BJ (cell line): ENCODE results near the gene INHA. TPM values are rescaled to one million over a fixed set of nuclear protein-coding genes. Genes with fewer than 3 reads are reported as not detected.
A peak's percentile ranks its signal among the peaks of the same experiment; 100 is the strongest.

ENCODE experiments used
- CTCF ChIA-PET: fragments of 350-600 bp; formaldehyde crosslinking; extraction: SDS; loops from one replicate; lab custom pipeline; 2021; ENCODE audit warnings: antibody characterized with exemption, inconsistent platforms; lab: Yijun Ruan, JAX
- POLR2A ChIA-PET: fragments of 300-600 bp; sonication (Branson Sonifier 250); formaldehyde crosslinking; extraction: SDS; loops from one replicate; lab custom pipeline; 2021; ENCODE audit warnings: antibody characterized with exemption; lab: Charles Lee
- DNase-seq: peaks from one replicate; pipeline ENCODE4 v3.0.0-alpha.2; 2011; ENCODE audit warnings: low read depth
- H3K27me3 ChIP-seq: 2 replicates; pipeline ENCODE4 v1.6.0; 2011; ENCODE audit warnings: low read length; ENCODE audit not compliant: control insufficient read depth, insufficient read depth
- H3K36me3 ChIP-seq: 2 replicates; pipeline ENCODE4 v1.5.1; 2011; ENCODE audit warnings: low read length; ENCODE audit not compliant: control insufficient read depth, insufficient read depth
- H3K4me3 ChIP-seq: 2 replicates; pipeline ENCODE4 v1.5.1; 2011; ENCODE audit warnings: low read depth, mild to moderate bottlenecking, control low read depth, low read length
- polyA plus RNA-seq: library from polyadenylated mRNA; depleted of rRNA; stranded (reverse); fragments of >200 nt; gene quantifications from 2 replicates; pipeline ENCODE4 v1.2.3, GENCODE V29; 2011
- TF ChIP-seq, protein P1 (sequence below): IDR thresholded peaks from 2 replicates; pipeline ENCODE4 v1.5.1; 2011; ENCODE audit warnings: low read depth, mild to moderate bottlenecking, control low read depth, inconsistent platforms, low read length, moderate library complexity; ENCODE audit not compliant: insufficient read depth

INHA gene
- polyA plus RNA-seq, 1 experiment: 1.5 TPM

DNA sequence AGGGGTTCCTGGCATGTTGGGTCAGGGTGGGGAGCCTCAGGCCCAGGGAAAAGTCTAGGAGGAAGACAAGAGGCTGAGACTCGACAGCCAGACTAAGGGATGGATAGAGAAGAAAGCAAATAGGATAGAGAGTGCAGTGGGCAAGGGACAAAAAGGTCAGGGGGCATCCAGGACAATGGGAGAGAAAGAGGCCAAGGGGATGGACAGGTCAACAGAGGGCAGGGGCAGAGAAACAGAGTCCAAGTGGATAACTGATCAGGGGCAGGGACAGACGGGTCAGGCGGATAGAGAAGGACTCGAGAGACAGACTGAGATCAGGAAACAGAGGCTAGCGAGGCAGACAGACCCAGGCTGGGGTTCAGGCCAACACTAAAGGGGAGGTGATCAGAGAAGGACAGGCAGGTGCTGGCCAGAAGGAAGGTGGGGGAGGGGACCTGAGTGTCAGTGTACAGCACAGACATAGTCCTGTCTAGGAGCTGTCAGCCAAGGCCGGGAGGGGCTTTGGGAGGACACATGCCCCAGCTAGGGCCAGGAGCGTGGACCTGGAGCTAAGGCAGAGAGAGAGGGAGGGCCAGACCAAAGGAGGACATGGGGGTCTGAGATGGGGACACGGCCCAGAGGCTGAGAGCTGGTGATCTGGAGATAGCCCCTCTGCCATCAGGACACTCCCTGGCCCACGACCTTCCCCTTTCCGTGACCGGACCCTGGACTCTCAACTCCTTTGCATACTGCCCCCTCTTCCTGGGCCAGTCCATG, 45.6 kb upstream of the INHA start:
- CTCF ChIA-PET: interaction anchor here (0.8 to 42.0 kb wide), 7 partner anchors 2 to 367 kb away, joined by 3 to 872 read pairs (median 6); partner anchors contain the start of genes ASIC4, CHPF, GMPPA and TMEM198
- Histone ChIP-seq H3K27me3 (peaks cover 12% of the 10 kb centered on the region), H3K36me3 (no peaks in the 10 kb centered on the region), H3K4me3 (no peak overlapping the region)
- TF ChIP-seq, protein P1, sequence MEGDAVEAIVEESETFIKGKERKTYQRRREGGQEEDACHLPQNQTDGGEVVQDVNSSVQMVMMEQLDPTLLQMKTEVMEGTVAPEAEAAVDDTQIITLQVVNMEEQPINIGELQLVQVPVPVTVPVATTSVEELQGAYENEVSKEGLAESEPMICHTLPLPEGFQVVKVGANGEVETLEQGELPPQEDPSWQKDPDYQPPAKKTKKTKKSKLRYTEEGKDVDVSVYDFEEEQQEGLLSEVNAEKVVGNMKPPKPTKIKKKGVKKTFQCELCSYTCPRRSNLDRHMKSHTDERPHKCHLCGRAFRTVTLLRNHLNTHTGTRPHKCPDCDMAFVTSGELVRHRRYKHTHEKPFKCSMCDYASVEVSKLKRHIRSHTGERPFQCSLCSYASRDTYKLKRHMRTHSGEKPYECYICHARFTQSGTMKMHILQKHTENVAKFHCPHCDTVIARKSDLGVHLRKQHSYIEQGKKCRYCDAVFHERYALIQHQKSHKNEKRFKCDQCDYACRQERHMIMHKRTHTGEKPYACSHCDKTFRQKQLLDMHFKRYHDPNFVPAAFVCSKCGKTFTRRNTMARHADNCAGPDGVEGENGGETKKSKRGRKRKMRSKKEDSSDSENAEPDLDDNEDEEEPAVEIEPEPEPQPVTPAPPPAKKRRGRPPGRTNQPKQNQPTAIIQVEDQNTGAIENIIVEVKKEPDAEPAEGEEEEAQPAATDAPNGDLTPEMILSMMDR: no peak
- no peak for DNase-seq
- POLR2A ChIA-PET: interaction anchor here (0.6 kb wide), 1 partner anchor 108 kb away, joined by 3 read pairs; the partner anchor contains the start of gene DES

GRCh38 chr2:219527076-219527394, 45.1 kb upstream of the INHA start:
- ChIA-PET POLR2A (no interaction called here), CTCF (interaction anchor here (0.9 to 42.0 kb wide), 6 partner anchors 1 to 368 kb away, joined by 3 to 872 read pairs (median 148); partner anchors contain the start of genes ASIC4, CHPF, GMPPA and TMEM198)
- H3K27me3 ChIP-seq: peaks cover 12% of the 10 kb centered on the region
- no peaks in the 10 kb centered on the region for H3K36me3 ChIP-seq
- TF ChIP-seq, protein P1: no peak
- no peak overlapping the region for H3K4me3 ChIP-seq
- DNase-seq: no peak

GRCh38 chr2:219527472-219527871, 44.6 kb upstream of the INHA start:
- no peaks in the 10 kb centered on the region for H3K36me3 ChIP-seq
- peaks cover 13% of the 10 kb centered on the region for H3K27me3 ChIP-seq
- ChIA-PET POLR2A (interaction anchor here (0.8 kb wide), 1 partner anchor 144 kb away, joined by 3 read pairs; no protein-coding TSS in a partner anchor), CTCF (interaction anchor here (0.6 to 42.0 kb wide), 9 partner anchors 1 to 368 kb away, joined by 3 to 872 read pairs (median 4); partner anchors contain the start of genes ASIC4, CHPF, GMPPA and TMEM198)
- TF ChIP-seq, protein P1: no peak
- H3K4me3 ChIP-seq: no peak overlapping the region
- DNase-seq: no peak

DNA sequence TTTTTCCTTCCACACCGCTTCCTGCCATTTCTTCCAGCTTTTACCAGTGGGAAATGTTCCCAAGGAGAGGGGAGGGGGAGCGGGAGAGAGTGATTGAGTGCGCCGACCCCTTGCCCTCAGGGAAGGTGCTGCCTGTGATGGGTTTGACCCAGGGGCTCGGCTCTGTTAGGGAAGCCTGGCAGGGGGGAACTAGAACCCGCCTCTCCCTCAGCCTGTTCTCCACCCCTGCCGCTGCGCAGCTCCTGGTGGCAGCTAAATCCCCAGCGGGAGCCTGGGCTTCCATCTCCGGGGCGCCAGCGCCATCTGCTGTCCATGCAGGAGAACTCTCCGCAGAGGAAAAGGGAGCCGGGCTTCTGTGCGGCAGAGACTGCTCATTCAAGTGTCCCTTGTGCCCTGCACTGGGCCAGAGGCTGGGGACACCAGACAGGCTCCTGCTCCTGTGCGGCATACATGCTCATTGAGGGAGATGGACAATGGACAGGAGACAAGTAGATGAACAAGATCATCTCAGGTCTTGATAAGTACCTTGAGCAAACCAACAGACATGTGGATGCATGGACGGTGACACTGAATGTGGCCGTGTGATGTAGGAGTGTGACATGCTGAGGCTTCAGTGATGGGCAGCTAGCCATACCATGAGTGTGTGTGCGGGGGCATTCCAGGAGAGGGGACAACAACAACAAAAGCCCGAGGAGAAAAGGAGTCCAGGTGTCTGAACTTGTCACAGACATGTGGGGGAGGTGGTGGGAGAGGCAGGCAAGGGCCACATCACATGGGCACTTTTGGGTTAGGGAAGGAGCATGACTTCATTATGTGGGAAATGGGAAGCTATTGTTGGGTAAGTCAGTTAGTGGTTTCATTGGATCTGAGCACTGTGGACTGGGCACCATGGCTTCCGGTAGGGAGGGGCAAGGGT, 41.8 kb upstream of the INHA start:
- no peaks in the 10 kb centered on the region for H3K36me3 ChIP-seq
- POLR2A ChIA-PET: interaction anchor here (1.0 kb wide), 1 partner anchor 131 kb away, joined by 3 read pairs; no protein-coding TSS in a partner anchor
- CTCF ChIA-PET: interaction anchor here (0.6 to 42.0 kb wide), 59 partner anchors 2 to 500 kb away, joined by 3 to 872 read pairs (median 4); partner anchors contain the start of genes ASIC4, CHPF, DNAJB2 and DNPEP
- DNase-seq: no peak
- peak overlapping the region; percentile 11; the same call in 1 of the 2 replicates for H3K4me3 ChIP-seq
- H3K27me3 ChIP-seq: peaks cover 13% of the 10 kb centered on the region
- TF ChIP-seq, protein P1: peak; percentile 96
